GM23338 (cell line): ENCODE results near the gene TNS3.

Experiments used
- CREB1 ChIP-seq: fragments of 250-450 bp; sonication (Bioruptor Pico); IDR thresholded peaks from 2 replicates; pipeline ENCODE4 v1.5.0; 2020; ENCODE audit warnings: low read depth, mild to moderate bottlenecking, moderate library complexity
- CTCF ChIP-seq, 2 experiments: fragments of 200-600 bp in 1 of 2; sonication (generic) in 1 of 2; conservative IDR thresholded peaks; 2 replicates each; pipeline versions ENCODE4 v1.5.1 to v1.6.1; 2016 to 2017; ENCODE audit warnings: antibody characterized with exemption in 2 of 2, low read depth in 2 of 2, mild to moderate bottlenecking in 2 of 2, moderate library complexity in 1 of 2
- EZH2 ChIP-seq: fragments of 200-600 bp; sonication (generic); IDR thresholded peaks from one replicate; pipeline ENCODE4 v1.8.0; 2017; ENCODE audit warnings: antibody characterized with exemption, mild to moderate bottlenecking, low read depth; ENCODE audit not compliant: unreplicated experiment
- EZH2phosphoT487 ChIP-seq: fragments of 200-600 bp; sonication (generic); IDR thresholded peaks from one replicate; pipeline ENCODE4 v1.8.1; 2018; ENCODE audit warnings: antibody characterized with exemption; ENCODE audit not compliant: unreplicated experiment
- JUNB ChIP-seq: IDR thresholded peaks from one replicate; pipeline ENCODE4 v1.6.1; 2016; ENCODE audit warnings: antibody characterized with exemption; ENCODE audit not compliant: unreplicated experiment
- POLR2AphosphoS5 ChIP-seq: IDR thresholded peaks from 2 replicates; pipeline ENCODE4 v1.6.1; 2016; ENCODE audit warnings: antibody characterized with exemption, low read depth
- ZNF114 ChIP-seq: fragments of 250-450 bp; sonication (Bioruptor Pico); IDR thresholded peaks from 2 replicates; pipeline ENCODE4 v1.5.0; 2020; ENCODE audit warnings: mild to moderate bottlenecking, moderate library complexity
- TF ChIP-seq, protein P1 (sequence below): IDR thresholded peaks from one replicate; pipeline ENCODE4 v1.6.1; 2018; ENCODE audit warnings: antibody characterized with exemption; ENCODE audit not compliant: unreplicated experiment
- TF ChIP-seq, protein P2 (sequence below): fragments of 250-450 bp; sonication (Bioruptor Pico); IDR thresholded peaks from 2 replicates; pipeline ENCODE4 v1.5.0; 2020; ENCODE audit warnings: mild to moderate bottlenecking, moderate library complexity

- no peak for TF ChIP-seq CTCF (conservative IDR thresholded peaks at IDR 0.05; ENCODE audit: low read depth in 2 of 2)
- no peak for TF ChIP-seq POLR2AphosphoS5
- TF ChIP-seq ZNF114 (CRISPR knock-in tag): no peak
- TF ChIP-seq, protein P1, sequence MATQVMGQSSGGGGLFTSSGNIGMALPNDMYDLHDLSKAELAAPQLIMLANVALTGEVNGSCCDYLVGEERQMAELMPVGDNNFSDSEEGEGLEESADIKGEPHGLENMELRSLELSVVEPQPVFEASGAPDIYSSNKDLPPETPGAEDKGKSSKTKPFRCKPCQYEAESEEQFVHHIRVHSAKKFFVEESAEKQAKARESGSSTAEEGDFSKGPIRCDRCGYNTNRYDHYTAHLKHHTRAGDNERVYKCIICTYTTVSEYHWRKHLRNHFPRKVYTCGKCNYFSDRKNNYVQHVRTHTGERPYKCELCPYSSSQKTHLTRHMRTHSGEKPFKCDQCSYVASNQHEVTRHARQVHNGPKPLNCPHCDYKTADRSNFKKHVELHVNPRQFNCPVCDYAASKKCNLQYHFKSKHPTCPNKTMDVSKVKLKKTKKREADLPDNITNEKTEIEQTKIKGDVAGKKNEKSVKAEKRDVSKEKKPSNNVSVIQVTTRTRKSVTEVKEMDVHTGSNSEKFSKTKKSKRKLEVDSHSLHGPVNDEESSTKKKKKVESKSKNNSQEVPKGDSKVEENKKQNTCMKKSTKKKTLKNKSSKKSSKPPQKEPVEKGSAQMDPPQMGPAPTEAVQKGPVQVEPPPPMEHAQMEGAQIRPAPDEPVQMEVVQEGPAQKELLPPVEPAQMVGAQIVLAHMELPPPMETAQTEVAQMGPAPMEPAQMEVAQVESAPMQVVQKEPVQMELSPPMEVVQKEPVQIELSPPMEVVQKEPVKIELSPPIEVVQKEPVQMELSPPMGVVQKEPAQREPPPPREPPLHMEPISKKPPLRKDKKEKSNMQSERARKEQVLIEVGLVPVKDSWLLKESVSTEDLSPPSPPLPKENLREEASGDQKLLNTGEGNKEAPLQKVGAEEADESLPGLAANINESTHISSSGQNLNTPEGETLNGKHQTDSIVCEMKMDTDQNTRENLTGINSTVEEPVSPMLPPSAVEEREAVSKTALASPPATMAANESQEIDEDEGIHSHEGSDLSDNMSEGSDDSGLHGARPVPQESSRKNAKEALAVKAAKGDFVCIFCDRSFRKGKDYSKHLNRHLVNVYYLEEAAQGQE: no peak
- TF ChIP-seq EZH2: no peak
- TF ChIP-seq, protein P2, sequence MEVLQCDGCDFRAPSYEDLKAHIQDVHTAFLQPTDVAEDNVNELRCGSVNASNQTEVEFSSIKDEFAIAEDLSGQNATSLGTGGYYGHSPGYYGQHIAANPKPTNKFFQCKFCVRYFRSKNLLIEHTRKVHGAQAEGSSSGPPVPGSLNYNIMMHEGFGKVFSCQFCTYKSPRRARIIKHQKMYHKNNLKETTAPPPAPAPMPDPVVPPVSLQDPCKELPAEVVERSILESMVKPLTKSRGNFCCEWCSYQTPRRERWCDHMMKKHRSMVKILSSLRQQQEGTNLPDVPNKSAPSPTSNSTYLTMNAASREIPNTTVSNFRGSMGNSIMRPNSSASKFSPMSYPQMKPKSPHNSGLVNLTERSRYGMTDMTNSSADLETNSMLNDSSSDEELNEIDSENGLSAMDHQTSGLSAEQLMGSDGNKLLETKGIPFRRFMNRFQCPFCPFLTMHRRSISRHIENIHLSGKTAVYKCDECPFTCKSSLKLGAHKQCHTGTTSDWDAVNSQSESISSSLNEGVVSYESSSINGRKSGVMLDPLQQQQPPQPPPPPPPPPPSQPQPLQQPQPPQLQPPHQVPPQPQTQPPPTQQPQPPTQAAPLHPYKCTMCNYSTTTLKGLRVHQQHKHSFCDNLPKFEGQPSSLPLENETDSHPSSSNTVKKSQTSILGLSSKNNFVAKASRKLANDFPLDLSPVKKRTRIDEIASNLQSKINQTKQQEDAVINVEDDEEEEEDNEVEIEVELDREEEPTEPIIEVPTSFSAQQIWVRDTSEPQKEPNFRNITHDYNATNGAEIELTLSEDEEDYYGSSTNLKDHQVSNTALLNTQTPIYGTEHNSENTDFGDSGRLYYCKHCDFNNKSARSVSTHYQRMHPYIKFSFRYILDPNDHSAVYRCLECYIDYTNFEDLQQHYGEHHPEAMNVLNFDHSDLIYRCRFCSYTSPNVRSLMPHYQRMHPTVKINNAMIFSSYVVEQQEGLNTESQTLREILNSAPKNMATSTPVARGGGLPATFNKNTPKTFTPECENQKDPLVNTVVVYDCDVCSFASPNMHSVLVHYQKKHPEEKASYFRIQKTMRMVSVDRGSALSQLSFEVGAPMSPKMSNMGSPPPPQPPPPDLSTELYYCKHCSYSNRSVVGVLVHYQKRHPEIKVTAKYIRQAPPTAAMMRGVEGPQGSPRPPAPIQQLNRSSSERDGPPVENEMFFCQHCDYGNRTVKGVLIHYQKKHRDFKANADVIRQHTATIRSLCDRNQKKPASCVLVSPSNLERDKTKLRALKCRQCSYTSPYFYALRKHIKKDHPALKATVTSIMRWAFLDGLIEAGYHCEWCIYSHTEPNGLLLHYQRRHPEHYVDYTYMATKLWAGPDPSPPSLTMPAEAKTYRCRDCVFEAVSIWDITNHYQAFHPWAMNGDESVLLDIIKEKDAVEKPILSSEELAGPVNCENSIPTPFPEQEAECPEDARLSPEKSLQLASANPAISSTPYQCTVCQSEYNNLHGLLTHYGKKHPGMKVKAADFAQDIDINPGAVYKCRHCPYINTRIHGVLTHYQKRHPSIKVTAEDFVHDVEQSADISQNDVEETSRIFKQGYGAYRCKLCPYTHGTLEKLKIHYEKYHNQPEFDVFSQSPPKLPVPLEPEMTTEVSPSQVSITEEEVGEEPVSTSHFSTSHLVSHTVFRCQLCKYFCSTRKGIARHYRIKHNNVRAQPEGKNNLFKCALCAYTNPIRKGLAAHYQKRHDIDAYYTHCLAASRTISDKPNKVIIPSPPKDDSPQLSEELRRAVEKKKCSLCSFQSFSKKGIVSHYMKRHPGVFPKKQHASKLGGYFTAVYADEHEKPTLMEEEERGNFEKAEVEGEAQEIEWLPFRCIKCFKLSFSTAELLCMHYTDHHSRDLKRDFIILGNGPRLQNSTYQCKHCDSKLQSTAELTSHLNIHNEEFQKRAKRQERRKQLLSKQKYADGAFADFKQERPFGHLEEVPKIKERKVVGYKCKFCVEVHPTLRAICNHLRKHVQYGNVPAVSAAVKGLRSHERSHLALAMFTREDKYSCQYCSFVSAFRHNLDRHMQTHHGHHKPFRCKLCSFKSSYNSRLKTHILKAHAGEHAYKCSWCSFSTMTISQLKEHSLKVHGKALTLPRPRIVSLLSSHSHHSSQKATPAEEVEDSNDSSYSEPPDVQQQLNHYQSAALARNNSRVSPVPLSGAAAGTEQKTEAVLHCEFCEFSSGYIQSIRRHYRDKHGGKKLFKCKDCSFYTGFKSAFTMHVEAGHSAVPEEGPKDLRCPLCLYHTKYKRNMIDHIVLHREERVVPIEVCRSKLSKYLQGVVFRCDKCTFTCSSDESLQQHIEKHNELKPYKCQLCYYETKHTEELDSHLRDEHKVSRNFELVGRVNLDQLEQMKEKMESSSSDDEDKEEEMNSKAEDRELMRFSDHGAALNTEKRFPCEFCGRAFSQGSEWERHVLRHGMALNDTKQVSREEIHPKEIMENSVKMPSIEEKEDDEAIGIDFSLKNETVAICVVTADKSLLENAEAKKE: no peak
- TF ChIP-seq JUNB: no peak
- TF ChIP-seq CREB1 (CRISPR knock-in tag): no peak
- TF ChIP-seq EZH2phosphoT487: no peak
These were observed 213.6 kb downstream of the TNS3 start for GRCh38 chr7:47368190-47368812.
